Endothelial cell of umbilical vein (primary cell): Measurements from ENCODE around the gene FAM174B.

Source experiments
- EZH2 ChIP-seq: IDR thresholded peaks from 2 replicates; pipeline ENCODE4 v1.6.1; 2012; ENCODE audit warnings: borderline replicate concordance, low read depth, mild to moderate bottlenecking, moderate library complexity, low read length, inconsistent platforms; ENCODE audit not compliant: severe bottlenecking
- FOS ChIP-seq: IDR thresholded peaks from 2 replicates; pipeline ENCODE4 v1.6.1; 2011; ENCODE audit warnings: mild to moderate bottlenecking, low read length, moderate library complexity, borderline replicate concordance; ENCODE audit not compliant: insufficient read depth
- GATA2 ChIP-seq: IDR thresholded peaks from 2 replicates; pipeline ENCODE4 v1.7.0; 2011; ENCODE audit warnings: low read depth, mild to moderate bottlenecking, moderate library complexity, mixed read lengths, low read length; ENCODE audit not compliant: insufficient read length, insufficient read depth
- MAX ChIP-seq: IDR thresholded peaks from 2 replicates; pipeline ENCODE4 v1.6.1; 2011; ENCODE audit not compliant: insufficient read depth, insufficient read length
- POLR2A ChIP-seq: IDR thresholded peaks from 2 replicates; pipeline ENCODE4 v1.6.1; 2012; ENCODE audit warnings: low read depth, mild to moderate bottlenecking, control low read depth, low read length
- POLR2AphosphoS5 ChIP-seq: IDR thresholded peaks from 2 replicates; pipeline ENCODE4 v1.6.1; 2012; ENCODE audit warnings: low read depth, mild to moderate bottlenecking, control low read depth, low read length, moderate library complexity; ENCODE audit not compliant: insufficient read depth
- TF ChIP-seq, protein P1 (sequence below), 2 donors: IDR thresholded peaks; 1 replicate in 1 of 2; 2 replicates in 1 of 2; pipeline ENCODE4 v1.5.1; 2011; ENCODE audit warnings: low read length in 2 of 2, mild to moderate bottlenecking in 2 of 2, moderate library complexity in 2 of 2, control low read depth in 1 of 2, inconsistent platforms in 1 of 2, low read depth in 1 of 2; ENCODE audit not compliant: insufficient read depth in 1 of 2; ENCODE audit errors: extremely low read depth in 1 of 2

DNA sequence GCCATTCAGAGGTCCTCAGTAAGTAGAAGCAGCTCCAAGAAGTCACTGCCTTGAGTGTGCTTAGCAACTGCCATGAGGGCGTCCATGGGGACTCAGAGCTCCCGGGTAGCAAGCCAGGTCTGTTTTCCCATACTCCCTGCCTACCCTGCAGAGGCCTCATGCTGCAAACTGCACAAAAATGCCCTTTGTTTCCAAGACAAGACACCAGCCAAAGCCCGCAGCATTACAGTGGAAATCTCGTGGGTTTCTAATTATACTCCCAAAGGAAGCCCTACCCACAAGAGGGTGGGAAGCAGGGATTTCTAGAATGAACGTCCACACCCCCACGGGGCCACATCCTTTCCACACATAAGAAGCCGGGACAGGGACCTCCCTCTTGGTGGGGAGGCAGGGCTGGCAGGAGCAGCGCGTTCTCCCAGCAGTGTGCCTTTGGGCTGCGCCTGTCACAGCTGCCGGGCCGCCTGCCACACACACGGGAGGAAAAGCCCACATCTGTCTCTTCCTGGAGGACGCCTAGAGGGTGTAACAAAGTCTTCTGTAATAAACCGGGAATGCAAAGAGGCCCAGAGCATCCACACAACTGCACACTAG lies 31.1 kb downstream of the FAM174B start:
- TF ChIP-seq, protein P1, sequence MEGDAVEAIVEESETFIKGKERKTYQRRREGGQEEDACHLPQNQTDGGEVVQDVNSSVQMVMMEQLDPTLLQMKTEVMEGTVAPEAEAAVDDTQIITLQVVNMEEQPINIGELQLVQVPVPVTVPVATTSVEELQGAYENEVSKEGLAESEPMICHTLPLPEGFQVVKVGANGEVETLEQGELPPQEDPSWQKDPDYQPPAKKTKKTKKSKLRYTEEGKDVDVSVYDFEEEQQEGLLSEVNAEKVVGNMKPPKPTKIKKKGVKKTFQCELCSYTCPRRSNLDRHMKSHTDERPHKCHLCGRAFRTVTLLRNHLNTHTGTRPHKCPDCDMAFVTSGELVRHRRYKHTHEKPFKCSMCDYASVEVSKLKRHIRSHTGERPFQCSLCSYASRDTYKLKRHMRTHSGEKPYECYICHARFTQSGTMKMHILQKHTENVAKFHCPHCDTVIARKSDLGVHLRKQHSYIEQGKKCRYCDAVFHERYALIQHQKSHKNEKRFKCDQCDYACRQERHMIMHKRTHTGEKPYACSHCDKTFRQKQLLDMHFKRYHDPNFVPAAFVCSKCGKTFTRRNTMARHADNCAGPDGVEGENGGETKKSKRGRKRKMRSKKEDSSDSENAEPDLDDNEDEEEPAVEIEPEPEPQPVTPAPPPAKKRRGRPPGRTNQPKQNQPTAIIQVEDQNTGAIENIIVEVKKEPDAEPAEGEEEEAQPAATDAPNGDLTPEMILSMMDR (IDR thresholded peaks at IDR 0.05; ENCODE audit: extremely low read depth in 1 of 2, insufficient read depth in 1 of 2, low read depth in 1 of 2, low read length in 2 of 2) = no peak
- TF ChIP-seq MAX (no peak), POLR2A (no peak), POLR2AphosphoS5 (no peak), GATA2 (no peak), FOS (no peak), EZH2 (no peak)
